PFSK-1 (cell line): ENCODE results near the gene TLK1.

Source experiments
- FOXP2 ChIP-seq: optimal IDR thresholded peaks from 2 replicates; pipeline ENCODE3; 2011; ENCODE audit warnings: borderline replicate concordance, control low read depth, inconsistent platforms; ENCODE audit not compliant: insufficient read depth; ENCODE audit errors: extremely low read length, extremely low read depth
- POLR2AphosphoS5 ChIP-seq: IDR thresholded peaks from 2 replicates; pipeline ENCODE4 v1.6.1; 2012; ENCODE audit warnings: low read depth, mild to moderate bottlenecking, control low read depth, low read length, moderate library complexity
- REST ChIP-seq, 2 experiments: IDR thresholded peaks; 2 replicates each; pipeline versions ENCODE4 v1.6.1 to v1.8.0; 2011 to 2012; ENCODE audit warnings: low read depth in 2 of 2, low read length in 2 of 2, control low read depth in 1 of 2, inconsistent platforms in 1 of 2, mild to moderate bottlenecking in 1 of 2, moderate library complexity in 1 of 2; ENCODE audit not compliant: insufficient read depth in 1 of 2
- SIN3A ChIP-seq: IDR thresholded peaks from 2 replicates; pipeline ENCODE4 v1.6.1; 2012; ENCODE audit warnings: mild to moderate bottlenecking, low read length, moderate library complexity, borderline replicate concordance; ENCODE audit not compliant: insufficient read depth
- TAF1 ChIP-seq: IDR thresholded peaks from 2 replicates; pipeline ENCODE4 v1.6.1; 2012; ENCODE audit warnings: low read length, control low read depth, borderline replicate concordance; ENCODE audit not compliant: insufficient read depth

The TLK1 gene

GRCh38 chr2:171088057-171088834 is 72.4 kb downstream of the TLK1 start:
- TF ChIP-seq REST (IDR thresholded peaks at IDR 0.05; ENCODE audit: insufficient read depth in 1 of 2, low read depth in 2 of 2, low read length in 2 of 2) (no peak), TAF1 (no peak), FOXP2 (no peak), POLR2AphosphoS5 (no peak), SIN3A (no peak)

GRCh38 chr2:171087547-171087946 is 73.1 kb downstream of the TLK1 start:
- TF ChIP-seq TAF1 (no peak), SIN3A (no peak), FOXP2 (no peak), REST (IDR thresholded peaks at IDR 0.05; ENCODE audit: insufficient read depth in 1 of 2, low read depth in 2 of 2, low read length in 2 of 2) (no peak), POLR2AphosphoS5 (no peak)

DNA sequence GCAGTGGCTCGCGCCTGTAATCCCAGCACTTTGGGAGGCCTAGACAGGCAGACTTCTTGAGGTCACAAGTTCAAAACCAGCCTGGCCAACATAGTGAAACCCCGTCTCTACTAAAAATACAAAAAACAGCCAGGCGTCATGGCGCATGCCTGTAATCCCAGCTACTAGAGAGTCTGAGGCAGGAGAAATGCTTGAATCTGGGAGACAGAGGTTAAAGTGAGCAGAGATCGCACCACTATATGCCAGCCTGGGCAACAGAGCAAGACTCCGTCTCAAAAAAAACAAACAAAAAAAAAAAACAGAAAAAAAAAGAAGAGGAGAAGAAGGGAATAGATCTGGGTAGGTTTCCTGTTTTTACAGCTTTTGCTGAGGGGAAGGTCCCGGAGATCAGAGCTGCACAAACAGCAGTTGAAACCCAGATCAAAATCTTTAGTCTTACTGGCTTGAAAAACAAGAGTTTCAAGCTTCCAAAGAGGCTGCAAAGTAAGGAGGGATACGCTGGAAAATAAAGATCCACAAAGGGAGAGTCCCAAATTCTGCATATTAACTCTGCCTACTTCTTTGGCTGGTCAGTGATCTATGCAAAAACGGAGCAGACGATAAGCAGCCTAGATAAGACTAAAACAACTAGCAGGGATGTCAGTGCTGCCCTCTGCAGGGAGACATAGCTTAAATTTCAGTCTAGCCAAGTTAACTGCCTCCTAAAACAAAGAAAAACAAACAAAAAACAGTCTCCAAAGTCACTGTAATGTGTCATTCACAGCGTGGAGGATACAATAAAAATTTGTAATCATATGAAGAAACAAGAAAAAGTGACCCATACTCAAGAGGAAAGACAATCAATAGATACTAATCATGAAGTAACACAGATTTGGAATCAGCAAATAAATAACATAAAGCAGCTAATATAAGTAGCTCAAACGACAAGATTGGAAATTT is 74.1 kb downstream of the TLK1 start:
- TF ChIP-seq POLR2AphosphoS5 = no peak
- TF ChIP-seq REST (IDR thresholded peaks at IDR 0.05; ENCODE audit: insufficient read depth in 1 of 2, low read depth in 2 of 2, low read length in 2 of 2) = no peak
- no peak for TF ChIP-seq TAF1
- no peak for TF ChIP-seq SIN3A

GRCh38 chr2:171084128-171084527 is 76.6 kb downstream of the TLK1 start:
- TF ChIP-seq TAF1 (no peak), REST (IDR thresholded peaks at IDR 0.05; ENCODE audit: insufficient read depth in 1 of 2, low read depth in 2 of 2, low read length in 2 of 2) (no peak)
